Activated T-cell treated with anti-CD3 and anti-CD28 coated beads, Interleukin-2, amount 50 U/mL, for 24 hours (primary cell): ENCODE data around the gene SMYD2.

Experiments
- DNase-seq: peaks from one replicate; pipeline ENCODE4 v3.0.0-alpha.2; 2020
- H3K27ac Mint-ChIP-seq: 2 replicates; pipeline ENCODE4 v1.8.0; 2020; ENCODE audit warnings: mild to moderate bottlenecking, mixed read lengths
- H3K27me3 Mint-ChIP-seq: 2 replicates; pipeline ENCODE4 v1.8.0; 2020; ENCODE audit warnings: mixed read lengths
- H3K36me3 Mint-ChIP-seq: 2 replicates; pipeline ENCODE4 v1.8.0; 2020; ENCODE audit warnings: low read depth, mixed read lengths
- H3K4me1 Mint-ChIP-seq: 2 replicates; pipeline ENCODE4 v1.8.0; 2020; ENCODE audit warnings: low read depth, mixed read lengths
- H3K4me3 Mint-ChIP-seq: 2 replicates; pipeline ENCODE4 v1.8.0; 2020; ENCODE audit warnings: mild to moderate bottlenecking, moderate library complexity, mixed read lengths
- H3K9me3 Mint-ChIP-seq: 2 replicates; pipeline ENCODE4 v1.8.0; 2020; ENCODE audit warnings: mixed read lengths

SMYD2 gene

DNA sequence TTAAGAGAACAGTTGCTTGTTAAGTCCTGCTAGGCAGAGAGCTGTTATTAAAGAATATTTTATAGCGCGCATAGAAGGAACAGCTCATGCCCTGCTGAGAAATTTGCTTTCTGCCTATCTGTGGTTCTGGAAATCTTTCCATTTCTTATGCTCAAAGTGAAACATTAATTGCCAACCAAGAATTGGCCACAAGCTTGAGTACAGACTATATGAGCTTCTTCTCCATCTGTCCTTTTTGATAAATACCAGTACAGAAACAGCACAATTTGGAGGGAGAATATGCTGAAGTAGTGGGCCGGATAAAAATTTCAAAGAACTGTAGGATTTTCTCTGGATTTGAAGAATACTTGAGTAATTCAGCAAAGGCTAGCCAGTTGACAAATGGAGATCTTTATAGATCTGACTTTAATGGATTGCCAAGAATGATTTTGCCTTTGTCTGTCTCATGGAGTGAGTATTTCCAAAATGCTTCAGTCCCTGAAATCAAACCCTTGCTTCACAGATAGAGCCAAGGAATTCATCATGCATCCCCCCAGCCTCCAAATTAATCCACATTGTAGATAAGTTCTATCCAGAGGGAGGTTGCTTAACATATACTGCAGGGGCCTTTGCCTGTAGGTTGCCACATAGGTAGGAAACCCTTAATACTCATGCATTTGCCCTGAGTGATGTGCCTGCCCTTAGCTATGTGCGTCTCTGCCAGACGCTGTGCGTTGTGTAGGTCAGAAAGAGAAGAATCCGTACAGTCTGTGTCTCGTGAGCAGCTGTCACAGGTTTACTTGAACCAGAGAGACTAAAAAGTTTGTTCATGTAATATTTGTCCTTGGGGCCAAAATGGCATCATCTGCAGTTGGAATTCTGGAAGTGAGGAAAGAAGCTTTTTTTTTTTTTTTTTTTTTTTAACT, 44.2 kb downstream of the SMYD2 start:
- no peak for DNase-seq
- H3K9me3 Mint-ChIP-seq = no peaks in the 10 kb centered on the region
- H3K27me3 Mint-ChIP-seq = no peaks in the 10 kb centered on the region
- H3K27ac Mint-ChIP-seq = peak overlapping the region; percentile 22
- H3K4me3 Mint-ChIP-seq = no peak overlapping the region
- peaks cover 73% of the 10 kb centered on the region for H3K36me3 Mint-ChIP-seq
- peaks cover 11% of the 10 kb centered on the region for H3K4me1 Mint-ChIP-seq

DNA sequence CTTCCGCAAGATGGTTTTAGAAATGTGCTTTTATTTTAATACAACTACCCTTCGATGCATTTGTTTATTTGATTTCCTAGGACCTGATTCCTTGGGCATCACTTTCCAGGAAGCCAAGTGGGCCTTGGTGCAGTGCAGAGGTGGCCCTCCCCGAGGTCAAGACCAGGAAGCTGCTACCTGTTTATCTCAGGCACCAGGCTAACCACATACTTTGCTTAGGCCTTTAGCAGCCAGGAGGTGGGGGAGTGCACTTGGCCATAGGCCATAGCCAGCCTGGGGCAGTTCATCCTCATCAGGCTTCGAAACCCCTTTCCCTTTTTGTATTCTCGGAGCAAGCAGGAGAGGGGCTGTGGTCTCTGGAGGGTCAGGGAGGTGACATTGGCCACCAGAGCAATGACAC, 45.4 kb downstream of the SMYD2 start:
- Mint-ChIP-seq H3K36me3 (peaks cover 80% of the 10 kb centered on the region), H3K9me3 (no peaks in the 10 kb centered on the region), H3K4me1 (peaks cover 11% of the 10 kb centered on the region), H3K27me3 (no peaks in the 10 kb centered on the region), H3K4me3 (no peak overlapping the region), H3K27ac (no peak overlapping the region)
- DNase-seq = no peak

DNA sequence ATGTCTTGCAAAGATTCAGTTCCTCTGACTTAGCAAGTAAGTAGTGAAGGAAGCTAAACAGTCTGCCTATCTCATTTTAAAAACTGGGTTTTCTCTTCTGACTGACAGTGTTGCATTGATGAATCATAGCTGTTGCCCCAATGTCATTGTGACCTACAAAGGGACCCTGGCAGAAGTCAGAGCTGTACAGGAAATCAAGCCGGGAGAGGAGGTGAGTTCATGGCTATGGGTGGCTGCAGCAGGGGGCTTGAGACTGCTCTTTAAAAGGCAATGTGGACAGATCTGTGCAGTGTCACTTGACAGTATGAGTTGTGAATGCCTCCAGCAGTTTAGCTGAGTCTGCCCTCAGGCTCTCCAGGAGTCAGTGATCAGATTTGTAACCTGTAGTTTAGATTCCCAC, 46.6 kb downstream of the SMYD2 start:
- H3K9me3 Mint-ChIP-seq = no peaks in the 10 kb centered on the region
- H3K4me1 Mint-ChIP-seq = peaks cover 7% of the 10 kb centered on the region
- H3K27ac Mint-ChIP-seq = peak overlapping the region; percentile 28
- H3K36me3 Mint-ChIP-seq = peaks cover 74% of the 10 kb centered on the region
- no peak overlapping the region for H3K4me3 Mint-ChIP-seq
- no peaks in the 10 kb centered on the region for H3K27me3 Mint-ChIP-seq
- no peak for DNase-seq

DNA sequence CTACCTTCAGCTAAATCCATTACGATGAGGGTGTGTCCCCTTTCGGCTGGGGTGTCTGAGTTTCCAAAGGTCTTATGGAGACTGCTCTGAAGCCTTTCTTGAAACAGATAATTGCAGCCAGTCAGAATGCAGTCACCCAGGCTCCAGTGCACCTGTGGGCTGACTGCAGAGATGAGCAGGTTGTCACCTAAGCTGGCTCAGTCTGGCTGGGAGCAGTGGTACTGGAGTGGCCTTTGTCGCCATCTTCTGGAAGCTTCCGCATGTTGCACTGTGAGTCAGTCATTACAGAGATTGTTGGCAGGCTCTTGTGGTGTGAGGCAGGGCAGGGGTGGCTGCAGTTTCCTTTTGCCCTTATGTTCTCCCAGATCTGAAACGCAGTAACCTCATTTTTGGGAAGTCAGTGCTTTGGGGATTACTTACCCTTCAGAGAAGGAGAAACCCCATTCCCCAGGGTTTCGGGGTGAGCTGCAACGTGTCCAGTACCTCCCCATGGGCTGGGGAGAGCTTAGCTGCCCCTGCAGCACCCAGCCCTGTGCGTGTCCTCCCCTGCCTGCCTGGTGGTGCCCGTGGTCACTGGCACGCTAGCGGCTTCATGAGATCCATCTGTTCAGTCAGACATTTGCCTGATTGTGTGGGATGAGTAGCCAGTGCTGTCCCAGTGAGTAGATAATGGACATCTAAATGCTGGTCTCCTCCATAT, 48.0 kb downstream of the SMYD2 start:
- peaks cover 73% of the 10 kb centered on the region for H3K36me3 Mint-ChIP-seq
- H3K4me3 Mint-ChIP-seq = no peak overlapping the region
- H3K27ac Mint-ChIP-seq = no peak overlapping the region
- no peaks in the 10 kb centered on the region for H3K9me3 Mint-ChIP-seq
- no peaks in the 10 kb centered on the region for H3K27me3 Mint-ChIP-seq
- peaks cover 7% of the 10 kb centered on the region for H3K4me1 Mint-ChIP-seq
- DNase-seq = peak; percentile 83

DNA sequence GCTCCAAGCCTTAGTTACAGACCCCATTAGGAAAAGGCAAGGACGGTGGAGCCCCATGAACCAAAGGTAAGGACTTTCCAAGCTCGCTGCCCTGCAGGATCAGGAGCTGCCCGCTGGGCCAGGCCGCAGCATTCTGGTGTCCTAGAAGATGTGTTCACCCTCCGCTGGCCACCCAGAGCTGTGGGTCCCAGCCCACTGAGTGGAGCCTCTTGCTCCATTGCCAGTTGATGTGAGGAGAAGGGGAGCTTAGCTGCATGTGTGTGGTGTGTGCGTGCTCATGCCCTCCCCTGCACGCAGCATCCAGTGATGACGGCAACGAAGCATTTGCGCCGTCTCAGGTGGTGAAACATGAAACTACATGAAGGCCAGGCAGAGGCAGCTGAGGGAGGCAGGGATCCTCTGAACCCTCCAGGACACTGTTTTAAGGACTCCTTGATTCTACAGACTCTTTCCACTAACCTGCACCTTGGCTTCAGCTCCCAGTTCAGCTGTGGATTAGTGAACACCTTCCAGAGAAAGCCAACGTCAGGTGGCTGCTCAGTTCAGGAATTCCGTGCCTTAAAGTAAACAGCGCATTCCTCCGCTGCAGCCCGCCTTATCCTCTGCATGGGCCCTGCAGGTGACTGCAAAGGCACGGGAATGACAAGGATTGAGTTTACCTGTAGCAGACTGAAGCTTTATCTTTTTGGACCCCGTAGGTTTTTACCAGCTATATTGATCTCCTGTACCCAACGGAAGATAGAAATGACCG, 48.7 kb downstream of the SMYD2 start:
- Mint-ChIP-seq H3K27ac (no peak overlapping the region), H3K4me1 (peaks cover 7% of the 10 kb centered on the region), H3K36me3 (peaks cover 72% of the 10 kb centered on the region), H3K27me3 (no peaks in the 10 kb centered on the region), H3K9me3 (no peaks in the 10 kb centered on the region), H3K4me3 (no peak overlapping the region)
- DNase-seq = no peak

DNA sequence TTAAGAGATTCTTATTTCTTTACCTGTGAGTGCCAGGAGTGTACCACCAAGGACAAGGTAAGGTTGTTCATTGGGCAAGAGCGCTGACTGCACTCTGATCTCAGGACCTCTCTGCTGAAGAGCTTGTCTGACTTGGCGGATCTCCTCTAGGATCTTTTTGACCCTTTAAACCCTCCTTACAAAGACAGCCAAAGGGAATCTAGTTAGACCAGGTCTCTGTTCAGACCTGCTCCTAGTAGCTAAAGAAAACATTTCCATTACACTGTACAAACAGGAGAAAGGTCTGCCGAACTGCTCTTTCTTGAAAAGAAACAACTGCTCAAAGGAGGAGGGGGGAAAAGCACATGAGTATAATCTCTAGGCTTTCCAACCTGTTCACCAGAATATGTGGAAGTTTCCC, 49.3 kb downstream of the SMYD2 start:
- Mint-ChIP-seq H3K4me1 (peaks cover 7% of the 10 kb centered on the region), H3K4me3 (no peak overlapping the region), H3K36me3 (peaks cover 73% of the 10 kb centered on the region), H3K27ac (no peak overlapping the region), H3K27me3 (no peaks in the 10 kb centered on the region), H3K9me3 (no peaks in the 10 kb centered on the region)
- DNase-seq = no peak

DNA sequence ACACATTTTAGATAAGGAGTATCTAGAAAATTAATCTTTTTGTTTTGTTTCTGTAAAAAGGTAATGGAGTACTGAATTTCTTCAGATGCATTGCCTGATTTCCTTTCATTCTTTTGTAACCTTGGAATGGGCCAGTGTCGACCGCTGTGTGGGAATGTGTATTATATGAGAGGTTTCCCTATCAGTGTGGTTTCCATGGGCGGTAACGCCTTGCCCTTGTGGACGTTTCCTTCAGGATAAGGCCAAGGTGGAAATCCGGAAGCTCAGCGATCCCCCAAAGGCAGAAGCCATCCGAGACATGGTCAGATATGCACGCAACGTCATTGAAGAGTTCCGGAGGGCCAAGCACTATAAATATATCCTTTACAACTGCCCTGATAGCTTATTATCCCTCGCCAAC, 49.8 kb downstream of the SMYD2 start:
- peaks cover 73% of the 10 kb centered on the region for H3K36me3 Mint-ChIP-seq
- H3K9me3 Mint-ChIP-seq = no peaks in the 10 kb centered on the region
- no peak for DNase-seq
- no peak overlapping the region for H3K27ac Mint-ChIP-seq
- H3K4me3 Mint-ChIP-seq = no peak overlapping the region
- peaks cover 7% of the 10 kb centered on the region for H3K4me1 Mint-ChIP-seq
- H3K27me3 Mint-ChIP-seq = no peaks in the 10 kb centered on the region

DNA sequence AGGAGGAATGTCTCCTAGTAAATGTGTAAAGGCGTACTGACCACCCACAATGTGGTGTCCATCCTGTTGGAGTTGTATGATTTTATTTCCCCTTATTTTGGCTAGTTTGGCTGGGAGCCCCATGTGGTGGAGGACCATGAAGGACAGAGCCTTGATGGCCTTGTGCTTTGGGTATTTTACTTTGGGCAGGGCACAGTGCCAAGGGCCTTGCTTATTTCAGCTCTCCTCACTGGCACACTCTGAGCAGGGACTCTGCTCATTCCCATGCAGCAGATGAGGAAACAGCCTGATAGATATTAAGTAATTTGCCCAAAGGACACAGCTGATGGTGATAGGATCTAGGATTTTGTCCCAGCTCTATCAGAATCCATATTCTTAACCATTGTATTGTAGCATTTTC, 50.2 kb downstream of the SMYD2 start:
- no peaks in the 10 kb centered on the region for H3K27me3 Mint-ChIP-seq
- H3K27ac Mint-ChIP-seq = no peak overlapping the region
- no peak for DNase-seq
- peaks cover 75% of the 10 kb centered on the region for H3K36me3 Mint-ChIP-seq
- no peaks in the 10 kb centered on the region for H3K9me3 Mint-ChIP-seq
- peaks cover 7% of the 10 kb centered on the region for H3K4me1 Mint-ChIP-seq
- H3K4me3 Mint-ChIP-seq = no peak overlapping the region

DNA sequence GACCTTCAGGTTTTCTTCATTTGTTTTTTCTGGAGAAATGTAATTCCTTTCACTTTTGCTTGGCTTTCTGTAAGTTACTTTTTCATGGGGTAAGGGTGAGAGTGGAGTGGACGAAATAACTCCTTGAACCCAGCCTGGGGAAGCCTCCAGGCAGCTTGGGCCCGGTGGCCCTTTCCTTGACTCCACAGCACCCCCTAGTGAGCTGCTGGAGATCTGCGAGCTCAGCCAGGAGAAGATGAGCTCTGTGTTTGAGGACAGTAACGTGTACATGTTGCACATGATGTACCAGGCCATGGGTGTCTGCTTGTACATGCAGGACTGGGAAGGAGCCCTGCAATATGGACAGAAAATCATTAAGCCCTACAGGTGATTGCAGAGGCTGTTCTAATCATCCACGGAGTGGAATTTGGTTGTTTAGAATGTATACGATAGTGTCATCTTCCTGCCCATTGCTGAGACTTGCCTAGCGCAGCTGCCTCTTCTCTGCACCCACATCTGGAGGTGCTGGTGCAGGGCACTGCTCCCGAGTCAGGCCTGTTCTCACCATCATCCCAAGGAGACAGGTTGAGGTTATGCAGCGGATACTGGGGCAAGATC, 51.0 kb downstream of the SMYD2 start:
- Mint-ChIP-seq H3K4me3 (no peak overlapping the region), H3K27me3 (no peaks in the 10 kb centered on the region), H3K4me1 (peaks cover 7% of the 10 kb centered on the region), H3K9me3 (no peaks in the 10 kb centered on the region), H3K27ac (no peak overlapping the region), H3K36me3 (peaks cover 77% of the 10 kb centered on the region)
- DNase-seq = peak; percentile 67

DNA sequence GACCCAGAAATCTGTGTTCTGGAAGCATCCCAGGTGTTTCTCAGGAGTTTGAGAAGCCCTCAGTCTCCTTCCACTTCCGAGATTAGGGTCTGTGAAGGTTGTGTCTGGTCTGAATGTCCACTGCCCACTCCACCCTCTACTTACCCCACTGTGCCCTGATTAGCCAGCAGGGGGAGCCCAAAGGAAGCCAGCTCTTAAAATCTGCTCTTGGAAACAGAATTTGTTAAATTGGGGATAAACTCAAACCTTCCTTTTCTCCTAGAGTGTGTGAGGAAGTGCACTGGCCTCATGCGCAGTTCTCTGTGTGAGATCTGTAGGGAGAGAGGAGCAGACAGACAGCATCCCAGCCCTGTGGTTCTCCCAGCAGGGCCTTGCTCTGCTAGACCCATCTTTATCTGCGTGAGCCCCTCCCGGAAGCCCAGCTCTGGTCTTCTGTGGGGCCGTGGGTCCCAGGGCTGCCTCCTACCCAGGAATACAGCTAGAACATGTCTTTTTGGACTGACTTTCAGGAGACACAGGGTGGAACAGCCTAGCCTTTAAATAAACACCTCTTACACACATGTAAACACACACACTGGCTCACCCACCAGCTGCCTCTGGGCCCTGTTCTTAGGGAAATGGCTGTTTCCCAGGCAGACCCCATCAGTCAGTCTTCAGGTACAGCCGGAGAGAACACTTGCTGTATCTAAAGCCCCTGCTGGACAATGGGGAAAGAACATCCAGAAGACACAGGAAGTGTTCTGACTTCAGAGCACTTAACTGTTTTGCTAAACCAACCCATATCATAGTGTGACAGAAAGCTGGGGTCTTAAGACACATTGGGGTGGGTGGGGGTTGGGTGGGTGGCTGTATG, 52.2 kb downstream of the SMYD2 start:
- H3K9me3 Mint-ChIP-seq = no peaks in the 10 kb centered on the region
- no peak overlapping the region for H3K4me3 Mint-ChIP-seq
- no peaks in the 10 kb centered on the region for H3K27me3 Mint-ChIP-seq
- DNase-seq = peak; percentile 58
- H3K27ac Mint-ChIP-seq = no peak overlapping the region
- no peaks in the 10 kb centered on the region for H3K4me1 Mint-ChIP-seq
- peaks cover 79% of the 10 kb centered on the region for H3K36me3 Mint-ChIP-seq

DNA sequence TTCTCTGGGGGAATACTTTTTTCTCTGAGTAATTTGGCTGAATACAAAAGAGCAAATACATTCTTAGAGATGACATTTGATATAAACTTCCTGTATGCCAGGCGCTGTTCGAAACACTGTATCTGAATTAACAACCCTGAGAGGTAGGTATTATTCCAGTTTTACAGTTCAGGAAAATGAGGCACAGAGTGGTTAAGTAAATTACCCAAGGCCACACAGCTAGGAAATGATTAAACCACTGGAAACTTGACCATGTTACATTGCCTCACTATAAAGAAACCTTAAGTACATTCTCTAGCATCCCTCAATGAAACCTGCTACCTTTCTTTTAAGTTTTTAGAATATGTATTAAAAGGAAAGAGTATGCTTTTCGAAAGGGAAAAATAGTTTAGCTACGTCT, 54.6 kb downstream of the SMYD2 start:
- H3K36me3 Mint-ChIP-seq = peaks cover 75% of the 10 kb centered on the region
- H3K9me3 Mint-ChIP-seq = no peaks in the 10 kb centered on the region
- no peak for DNase-seq
- no peak overlapping the region for H3K4me3 Mint-ChIP-seq
- no peaks in the 10 kb centered on the region for H3K27me3 Mint-ChIP-seq
- no peak overlapping the region for H3K27ac Mint-ChIP-seq
- H3K4me1 Mint-ChIP-seq = no peaks in the 10 kb centered on the region

DNA sequence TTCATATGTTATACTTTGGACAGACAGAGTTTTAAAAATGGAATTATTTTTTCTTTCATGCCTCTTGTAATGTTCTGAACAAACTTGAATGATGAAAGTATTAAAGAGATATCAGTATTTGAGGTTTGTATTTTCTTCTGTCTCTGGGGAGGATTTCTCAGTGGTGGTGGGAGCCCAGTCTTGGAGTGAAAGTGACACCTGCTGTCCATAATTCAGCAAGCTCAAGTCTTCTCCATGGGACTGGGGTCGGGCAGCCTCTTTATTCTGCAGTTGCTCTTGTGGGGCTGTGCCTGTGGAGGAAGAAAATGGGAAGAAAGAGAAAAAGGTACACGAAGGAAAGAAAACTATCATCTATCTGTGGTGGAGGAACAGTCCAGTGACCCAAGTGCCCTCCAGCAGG, 56.1 kb downstream of the SMYD2 start:
- H3K4me1 Mint-ChIP-seq = no peaks in the 10 kb centered on the region
- no peak for DNase-seq
- no peak overlapping the region for H3K27ac Mint-ChIP-seq
- H3K36me3 Mint-ChIP-seq = peaks cover 66% of the 10 kb centered on the region
- H3K9me3 Mint-ChIP-seq = no peaks in the 10 kb centered on the region
- no peak overlapping the region for H3K4me3 Mint-ChIP-seq
- no peaks in the 10 kb centered on the region for H3K27me3 Mint-ChIP-seq

DNA sequence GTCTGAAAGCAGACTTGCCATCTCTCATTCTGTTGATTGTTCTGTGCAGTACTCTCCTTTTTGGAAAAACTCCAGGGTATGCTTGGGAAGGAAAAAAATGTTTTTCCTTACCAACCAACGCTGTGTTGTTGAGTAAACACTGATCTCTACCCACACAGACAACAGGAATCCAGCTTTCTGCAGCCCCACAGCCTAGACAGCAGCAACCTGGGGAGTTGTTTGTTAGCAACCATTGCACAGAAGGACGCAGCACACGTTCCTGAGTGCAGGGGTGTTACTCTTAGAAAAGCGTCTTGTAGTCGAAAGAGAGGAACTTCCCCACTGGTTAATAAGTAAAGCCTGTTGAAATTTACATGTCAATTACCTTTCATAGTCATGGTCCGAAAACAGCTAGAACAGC, 56.6 kb downstream of the SMYD2 start:
- Mint-ChIP-seq H3K9me3 (no peaks in the 10 kb centered on the region), H3K4me3 (no peak overlapping the region), H3K36me3 (peaks cover 71% of the 10 kb centered on the region), H3K27me3 (no peaks in the 10 kb centered on the region), H3K27ac (no peak overlapping the region), H3K4me1 (no peaks in the 10 kb centered on the region)
- no peak for DNase-seq

DNA sequence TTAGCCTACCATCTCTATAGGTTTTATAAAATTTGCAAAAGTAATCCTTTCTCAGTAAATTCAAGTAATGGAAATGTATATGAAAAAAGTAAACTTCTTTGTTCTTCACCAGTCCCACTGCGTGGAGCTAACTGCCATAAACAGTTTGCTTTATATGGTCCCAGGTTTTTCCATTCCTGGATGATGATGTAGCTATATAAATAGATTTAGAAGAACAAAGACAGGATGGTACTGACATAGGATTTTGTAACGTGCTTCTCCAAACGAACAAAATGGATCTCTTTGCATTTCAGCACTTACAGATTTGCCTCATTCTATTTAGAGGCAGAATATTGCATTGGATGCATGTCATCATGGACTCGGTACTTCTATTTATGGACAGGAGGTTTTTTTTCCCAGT, 57.3 kb downstream of the SMYD2 start:
- Mint-ChIP-seq H3K27ac (no peak overlapping the region), H3K4me3 (no peak overlapping the region), H3K27me3 (no peaks in the 10 kb centered on the region), H3K36me3 (peaks cover 72% of the 10 kb centered on the region), H3K9me3 (peaks cover 2% of the 10 kb centered on the region), H3K4me1 (no peaks in the 10 kb centered on the region)
- DNase-seq = no peak
